ENCODE results near the gene NCOA7.

Gene NCOA7

DNA sequence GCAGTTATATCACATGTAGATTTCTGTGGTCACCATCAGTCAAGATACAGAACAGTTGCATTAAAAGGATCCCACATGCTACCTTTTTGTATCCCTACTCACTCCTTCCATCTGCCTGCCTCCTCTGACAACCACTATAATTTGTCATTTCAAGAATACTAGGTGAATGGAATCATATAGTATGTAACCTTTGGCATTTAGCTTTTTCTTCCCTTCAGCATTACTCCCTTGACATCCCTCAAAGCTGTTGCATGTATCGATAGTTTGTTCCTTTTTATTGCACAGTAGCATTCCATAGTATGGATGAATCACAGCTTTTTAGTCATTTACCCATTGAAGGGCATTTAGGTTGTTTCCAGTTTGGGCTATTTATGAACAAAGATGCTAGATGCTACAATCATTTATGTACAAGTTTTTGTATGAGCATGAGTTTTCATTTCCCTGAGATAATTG is 26.1 kb downstream of the NCOA7 start:
- TF ChIP-seq, protein P1, sequence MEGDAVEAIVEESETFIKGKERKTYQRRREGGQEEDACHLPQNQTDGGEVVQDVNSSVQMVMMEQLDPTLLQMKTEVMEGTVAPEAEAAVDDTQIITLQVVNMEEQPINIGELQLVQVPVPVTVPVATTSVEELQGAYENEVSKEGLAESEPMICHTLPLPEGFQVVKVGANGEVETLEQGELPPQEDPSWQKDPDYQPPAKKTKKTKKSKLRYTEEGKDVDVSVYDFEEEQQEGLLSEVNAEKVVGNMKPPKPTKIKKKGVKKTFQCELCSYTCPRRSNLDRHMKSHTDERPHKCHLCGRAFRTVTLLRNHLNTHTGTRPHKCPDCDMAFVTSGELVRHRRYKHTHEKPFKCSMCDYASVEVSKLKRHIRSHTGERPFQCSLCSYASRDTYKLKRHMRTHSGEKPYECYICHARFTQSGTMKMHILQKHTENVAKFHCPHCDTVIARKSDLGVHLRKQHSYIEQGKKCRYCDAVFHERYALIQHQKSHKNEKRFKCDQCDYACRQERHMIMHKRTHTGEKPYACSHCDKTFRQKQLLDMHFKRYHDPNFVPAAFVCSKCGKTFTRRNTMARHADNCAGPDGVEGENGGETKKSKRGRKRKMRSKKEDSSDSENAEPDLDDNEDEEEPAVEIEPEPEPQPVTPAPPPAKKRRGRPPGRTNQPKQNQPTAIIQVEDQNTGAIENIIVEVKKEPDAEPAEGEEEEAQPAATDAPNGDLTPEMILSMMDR (IDR thresholded peaks at IDR 0.05): no peak
- TF ChIP-seq ZFX (IDR thresholded peaks at IDR 0.05; ENCODE audit: borderline replicate concordance): no peak
- H3K27ac ChIP-seq: no peak overlapping the region

DNA sequence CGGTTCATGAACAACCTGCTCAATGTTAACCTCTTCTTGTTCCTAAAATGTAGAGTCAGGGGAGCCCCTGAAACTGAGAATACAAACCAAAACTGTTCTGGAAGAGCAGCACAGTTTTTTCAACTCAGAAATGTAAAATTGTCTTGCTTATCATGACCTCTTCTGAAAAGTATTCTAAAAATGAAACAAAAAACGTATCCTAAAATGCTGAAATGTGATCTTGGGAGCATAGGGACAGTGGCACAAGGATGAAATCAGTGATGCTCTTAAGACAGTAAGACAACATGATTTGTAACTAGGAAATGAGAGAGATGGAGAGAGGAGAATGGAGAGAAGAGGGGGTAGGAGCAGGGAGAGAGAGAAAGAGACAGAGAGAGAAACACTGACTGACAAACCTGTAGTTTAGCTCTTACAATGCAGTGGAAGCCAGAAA is 27.5 kb downstream of the NCOA7 start:
- TF ChIP-seq ZFX (IDR thresholded peaks at IDR 0.05; ENCODE audit: borderline replicate concordance): no peak
- TF ChIP-seq, protein P1 (IDR thresholded peaks at IDR 0.05): no peak
- no peak overlapping the region for H3K27ac ChIP-seq

DNA sequence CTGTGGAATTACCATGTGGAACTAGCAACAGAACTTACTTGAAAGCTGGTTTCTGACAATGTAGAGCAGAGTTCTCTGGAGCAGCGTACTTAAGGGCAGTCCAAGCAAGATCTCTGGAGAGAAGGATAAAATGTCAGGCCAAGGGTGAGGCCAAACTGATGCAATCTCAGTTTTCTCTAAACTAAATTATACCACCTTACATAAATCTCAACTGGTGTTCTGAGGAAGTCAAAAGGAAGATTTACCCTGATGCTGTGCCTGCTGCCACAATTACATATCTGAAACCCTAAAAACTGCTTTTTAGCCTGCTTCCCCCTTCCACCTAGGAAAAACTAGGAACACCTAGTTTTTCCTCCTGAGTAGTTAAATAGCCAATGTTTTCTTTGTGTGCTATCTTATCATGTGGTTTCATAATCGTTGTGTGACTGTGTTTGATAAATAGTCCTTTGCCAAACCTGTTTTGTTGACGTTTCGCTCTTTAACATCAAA is 28.1 kb downstream of the NCOA7 start:
- no peak overlapping the region for H3K27ac ChIP-seq
- TF ChIP-seq, protein P1 (IDR thresholded peaks at IDR 0.05): no peak
- TF ChIP-seq ZFX (IDR thresholded peaks at IDR 0.05; ENCODE audit: borderline replicate concordance): no peak

DNA sequence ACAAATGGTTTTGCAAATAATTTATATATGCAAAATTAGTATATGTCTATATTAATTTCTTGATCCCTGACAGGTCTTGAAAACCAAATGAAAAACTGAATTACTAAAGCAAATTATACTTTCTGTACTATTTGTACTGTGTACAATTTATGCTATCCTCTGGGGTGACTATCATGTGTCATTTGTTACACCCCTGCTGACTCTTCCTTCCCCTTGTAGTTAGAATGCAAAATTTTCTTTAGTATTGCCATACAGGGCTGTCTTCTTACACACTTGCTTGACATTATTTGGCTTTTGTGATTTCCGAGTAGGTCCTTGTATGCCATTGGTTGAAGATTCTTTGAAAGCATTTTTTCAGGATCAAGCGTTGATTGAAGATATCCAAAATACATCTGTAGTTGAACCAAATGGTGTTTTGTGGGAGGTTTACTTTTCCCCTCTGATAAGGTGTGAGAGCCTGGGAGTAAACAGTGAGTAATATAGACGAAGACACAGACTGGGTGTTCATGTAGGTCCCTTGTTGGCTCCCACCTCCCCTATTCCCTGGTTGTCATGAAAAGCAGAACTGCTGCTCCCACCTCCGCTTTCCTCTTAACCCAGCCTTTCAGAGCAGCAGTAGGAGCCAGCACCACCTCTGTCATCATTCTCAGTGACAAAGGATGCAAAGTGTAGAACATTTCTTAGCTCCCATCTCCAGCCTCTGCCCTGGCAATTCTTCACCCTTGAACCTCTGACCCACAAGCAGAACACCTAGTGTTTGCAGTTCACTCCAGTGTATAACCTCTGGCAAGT is 29.0 kb downstream of the NCOA7 start:
- TF ChIP-seq, protein P1 (IDR thresholded peaks at IDR 0.05): no peak
- no peak for TF ChIP-seq ZFX (IDR thresholded peaks at IDR 0.05; ENCODE audit: borderline replicate concordance)
- no peak overlapping the region for H3K27ac ChIP-seq

DNA sequence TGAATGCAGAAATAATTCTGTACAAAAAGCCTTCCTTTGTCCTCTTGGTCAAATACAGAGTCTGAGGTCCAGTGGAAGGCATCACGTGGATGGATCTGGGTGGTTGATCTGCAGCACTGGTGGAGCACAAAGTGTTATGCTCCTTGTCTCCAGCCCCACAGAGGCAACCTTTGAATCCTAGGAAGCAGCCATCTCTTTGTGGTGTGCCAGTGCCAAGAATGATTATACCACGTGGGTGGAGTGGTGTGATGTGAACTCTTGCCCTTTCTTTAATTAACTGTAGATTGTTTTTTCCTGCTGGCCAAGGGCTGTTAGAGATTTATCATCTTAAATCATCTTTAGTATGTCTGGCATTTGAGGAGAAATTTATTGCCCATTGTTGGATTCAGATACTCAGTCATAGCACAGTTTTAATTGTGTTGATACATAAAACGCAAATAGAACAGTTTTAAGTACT is 31.1 kb downstream of the NCOA7 start:
- TF ChIP-seq, protein P1 (IDR thresholded peaks at IDR 0.05): no peak
- H3K27ac ChIP-seq: no peak overlapping the region; the same call in 1 of the 2 replicates

DNA sequence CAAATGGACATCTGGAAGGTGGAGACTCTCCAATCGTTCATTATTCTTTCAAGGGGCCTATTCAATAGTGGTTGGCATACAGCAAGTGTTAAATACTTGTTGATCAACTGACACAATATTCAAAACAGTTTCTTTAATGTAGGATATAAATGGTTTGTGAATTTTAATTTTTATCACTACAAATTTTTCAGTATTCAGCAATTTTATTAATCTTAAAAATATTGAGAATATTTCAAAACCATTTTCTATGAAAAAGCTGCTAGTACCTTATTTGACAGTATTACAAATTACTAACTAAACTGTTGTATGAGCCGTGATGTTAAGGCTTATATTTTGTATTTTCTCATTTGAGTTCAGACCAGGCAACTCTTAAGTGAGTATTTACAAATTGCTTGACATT is 32.4 kb downstream of the NCOA7 start:
- H3K27ac ChIP-seq: no peak overlapping the region
- no peak for TF ChIP-seq ZFX (IDR thresholded peaks at IDR 0.05; ENCODE audit: borderline replicate concordance)
- TF ChIP-seq, protein P1 (IDR thresholded peaks at IDR 0.05): no peak

Measured in 22Rv1 (cell line).